Measurements from ENCODE around the gene ODF2. TPM values are rescaled to one million over a fixed set of nuclear protein-coding genes. Genes with fewer than 3 reads are reported as not detected.

Gene ODF2
- polyA plus RNA-seq, 1 donor (not counting 4 experiments of a cell fraction or from before 2014, with no cell fraction given): 14.0 TPM

DNA sequence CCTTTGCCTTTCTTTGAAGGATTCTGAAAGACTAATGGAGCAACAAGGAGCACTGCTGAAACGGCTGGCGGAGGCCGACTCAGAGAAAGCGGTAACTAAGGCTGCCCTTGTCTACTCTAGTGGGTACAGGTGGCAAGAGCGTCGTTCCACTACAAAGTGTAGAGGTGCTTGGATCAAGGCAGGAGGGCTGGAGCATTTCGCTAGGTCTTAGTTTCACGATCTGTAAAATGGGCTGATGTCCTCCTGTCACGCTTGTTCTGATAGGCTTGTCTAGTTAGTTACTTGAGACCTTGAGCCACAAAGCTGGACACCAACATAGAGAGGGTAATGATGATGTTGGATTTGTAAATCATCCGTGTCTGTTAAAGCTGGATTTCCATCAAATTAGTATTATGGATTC, 25.8 kb downstream of the ODF2 start:
- no peaks in the 10 kb centered on the region for H4K20me1 ChIP-seq (ENCODE audit: control insufficient read depth, extremely low read depth, insufficient read depth, low read length)
- H3K4me1 ChIP-seq (ENCODE audit: control insufficient read depth, extremely low read depth, insufficient read depth, low read length): no peaks in the 10 kb centered on the region
- peaks cover 17 to 22% of the 10 kb centered on the region in 2 experiments for H3K36me3 ChIP-seq (ENCODE audit: control insufficient read depth in 2 of 2, extremely low read depth in 1 of 2, insufficient read depth in 2 of 2, low read length in 2 of 2)
- H3K27me3 ChIP-seq (ENCODE audit: control insufficient read depth, extremely low read depth, insufficient read depth, low read length): no peaks in the 10 kb centered on the region
- no peaks in the 10 kb centered on the region for H3K9me3 ChIP-seq (ENCODE audit: control insufficient read depth, low read depth, low read length)
- H3K9me1 ChIP-seq (ENCODE audit: control insufficient read depth, extremely low read depth, insufficient read depth, low read length): no peaks in the 10 kb centered on the region
- no peak overlapping the region for H3K9ac ChIP-seq (ENCODE audit: control insufficient read depth, extremely low read depth, insufficient read depth, low read length)
- FAIRE-seq (no peak), DNase-seq (ENCODE audit: low read depth, low spot score) (no peak)
- no peak overlapping the region for H3K4me3 ChIP-seq (ENCODE audit: control insufficient read depth in 2 of 3, extremely low read depth in 1 of 3, insufficient read depth in 2 of 3, low read depth in 1 of 3, low read length in 3 of 3)
- H3K79me2 ChIP-seq (ENCODE audit: control insufficient read depth, insufficient read depth, low read length): no peaks in the 10 kb centered on the region
- H3K4me2 ChIP-seq (ENCODE audit: control insufficient read depth, extremely low read depth, insufficient read depth, low read depth, low read length): no peak overlapping the region
- TF ChIP-seq, protein P1, sequence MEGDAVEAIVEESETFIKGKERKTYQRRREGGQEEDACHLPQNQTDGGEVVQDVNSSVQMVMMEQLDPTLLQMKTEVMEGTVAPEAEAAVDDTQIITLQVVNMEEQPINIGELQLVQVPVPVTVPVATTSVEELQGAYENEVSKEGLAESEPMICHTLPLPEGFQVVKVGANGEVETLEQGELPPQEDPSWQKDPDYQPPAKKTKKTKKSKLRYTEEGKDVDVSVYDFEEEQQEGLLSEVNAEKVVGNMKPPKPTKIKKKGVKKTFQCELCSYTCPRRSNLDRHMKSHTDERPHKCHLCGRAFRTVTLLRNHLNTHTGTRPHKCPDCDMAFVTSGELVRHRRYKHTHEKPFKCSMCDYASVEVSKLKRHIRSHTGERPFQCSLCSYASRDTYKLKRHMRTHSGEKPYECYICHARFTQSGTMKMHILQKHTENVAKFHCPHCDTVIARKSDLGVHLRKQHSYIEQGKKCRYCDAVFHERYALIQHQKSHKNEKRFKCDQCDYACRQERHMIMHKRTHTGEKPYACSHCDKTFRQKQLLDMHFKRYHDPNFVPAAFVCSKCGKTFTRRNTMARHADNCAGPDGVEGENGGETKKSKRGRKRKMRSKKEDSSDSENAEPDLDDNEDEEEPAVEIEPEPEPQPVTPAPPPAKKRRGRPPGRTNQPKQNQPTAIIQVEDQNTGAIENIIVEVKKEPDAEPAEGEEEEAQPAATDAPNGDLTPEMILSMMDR (optimal IDR thresholded peaks at IDR 0.05 in 1 of 3, IDR thresholded peaks at IDR 0.05 in 1 of 3, conservative IDR thresholded peaks at IDR 0.05 in 1 of 3; ENCODE audit: extremely low read depth in 1 of 3, insufficient read depth in 2 of 3, low read length in 3 of 3): no peak
- TF ChIP-seq EZH2 (IDR thresholded peaks at IDR 0.05; ENCODE audit: low read length): no peak
- H2AFZ ChIP-seq (ENCODE audit: control insufficient read depth, low read length): no peak overlapping the region
- dilution Hi-C loops (cut with MboI; ENCODE audit: extremely low pct_ligation_motif_present, low sequenced_read_pairs): no loop called here
- no peak overlapping the region for H3K27ac ChIP-seq (ENCODE audit: control insufficient read depth, insufficient read depth, low read length)

DNA sequence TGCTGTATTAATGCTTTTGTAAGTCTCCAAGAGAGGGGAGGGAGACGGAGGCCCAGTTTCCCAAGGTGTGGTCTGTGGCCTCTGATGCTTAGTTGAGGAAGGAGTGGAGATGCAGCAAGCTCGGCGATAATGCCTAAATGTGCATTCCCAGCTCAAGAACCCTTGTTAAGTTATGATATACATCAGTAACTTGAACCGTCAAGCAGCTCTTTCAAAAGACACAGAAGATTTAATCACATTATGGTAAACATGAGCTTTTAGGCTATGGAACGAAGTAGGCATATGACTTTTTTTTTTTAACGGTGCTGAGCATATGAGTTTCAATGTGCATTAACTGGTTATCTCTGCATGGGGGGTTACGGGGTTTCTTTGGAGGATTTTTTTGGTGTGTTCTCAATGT, 26.4 kb downstream of the ODF2 start:
- Histone ChIP-seq H3K9ac (ENCODE audit: control insufficient read depth, extremely low read depth, insufficient read depth, low read length) (no peak overlapping the region), H3K9me1 (ENCODE audit: control insufficient read depth, extremely low read depth, insufficient read depth, low read length) (no peaks in the 10 kb centered on the region), H4K20me1 (ENCODE audit: control insufficient read depth, extremely low read depth, insufficient read depth, low read length) (no peaks in the 10 kb centered on the region), H3K36me3 (ENCODE audit: control insufficient read depth in 2 of 2, extremely low read depth in 1 of 2, insufficient read depth in 2 of 2, low read length in 2 of 2) (peaks cover 20 to 24% of the 10 kb centered on the region in 2 experiments), H3K79me2 (ENCODE audit: control insufficient read depth, insufficient read depth, low read length) (no peaks in the 10 kb centered on the region), H3K4me1 (ENCODE audit: control insufficient read depth, extremely low read depth, insufficient read depth, low read length) (no peaks in the 10 kb centered on the region), H3K27me3 (ENCODE audit: control insufficient read depth, extremely low read depth, insufficient read depth, low read length) (no peaks in the 10 kb centered on the region), H2AFZ (ENCODE audit: control insufficient read depth, low read length) (no peak overlapping the region), H3K27ac (ENCODE audit: control insufficient read depth, insufficient read depth, low read length) (no peak overlapping the region), H3K4me3 (ENCODE audit: control insufficient read depth in 2 of 3, extremely low read depth in 1 of 3, insufficient read depth in 2 of 3, low read depth in 1 of 3, low read length in 3 of 3) (no peak overlapping the region), H3K9me3 (ENCODE audit: control insufficient read depth, low read depth, low read length) (no peaks in the 10 kb centered on the region), H3K4me2 (ENCODE audit: control insufficient read depth, extremely low read depth, insufficient read depth, low read depth, low read length) (no peak overlapping the region)
- no peak for TF ChIP-seq EZH2 (IDR thresholded peaks at IDR 0.05; ENCODE audit: low read length)
- FAIRE-seq: no peak
- no peak for DNase-seq (ENCODE audit: low read depth, low spot score)
- dilution Hi-C loops (cut with MboI; ENCODE audit: extremely low pct_ligation_motif_present, low sequenced_read_pairs): no loop called here

Data from keratinocyte (primary cell).